Breast epithelium (tissue), 4 donors: Measurements from ENCODE around the gene KMT2D. TPM values are rescaled to one million over a fixed set of nuclear protein-coding genes. Genes with fewer than 3 reads are reported as not detected.

Experiments used
- DNase-seq, 2 donors: peaks; one replicate each; pipeline ENCODE4 v3.0.0-alpha.2; 2019; ENCODE audit warnings: low spot score in 2 of 2
- H3K27ac ChIP-seq, 2 donors: fragments of 200-600 bp; sonication (generic) in 1 of 2; one replicate each; pipeline ENCODE4 v1.5.1; 2016 to 2019; ENCODE audit warnings: mild to moderate bottlenecking in 1 of 2
- H3K27me3 ChIP-seq, 2 donors: fragments of 200-600 bp; sonication (generic) in 1 of 2; one replicate each; pipeline versions ENCODE4 v1.5.1 to v1.6.0; 2017 to 2019; ENCODE audit warnings: control low read depth in 1 of 2, mild to moderate bottlenecking in 1 of 2
- H3K36me3 ChIP-seq: fragments of 200-600 bp; one replicate; pipeline ENCODE4 v1.5.1; 2019
- H3K4me1 ChIP-seq, 2 donors: fragments of 200-600 bp; sonication (generic); one replicate each; pipeline ENCODE4 v1.5.1; 2016 to 2019; ENCODE audit warnings: control low read depth in 1 of 2
- H3K4me3 ChIP-seq, 3 donors: fragments of 200-600 bp; sonication (generic); 1 replicate in 2 of 3; 2 replicates in 1 of 3; pipeline ENCODE4 v1.5.1; 2016 to 2019; ENCODE audit warnings: mild to moderate bottlenecking in 3 of 3, moderate library complexity in 2 of 3
- H3K9me3 ChIP-seq, 2 donors: fragments of 200-600 bp; sonication (generic) in 1 of 2; one replicate each; pipeline ENCODE4 v1.5.1; 2016 to 2019; ENCODE audit warnings: control low read depth in 1 of 2
- POLR2A ChIP-seq: fragments of 450-650 bp; IDR thresholded peaks from one replicate; pipeline ENCODE4 v1.6.1; 2016; ENCODE audit warnings: antibody characterized with exemption, mild to moderate bottlenecking, moderate library complexity
- POLR2AphosphoS5 ChIP-seq, 3 donors: sonication (generic); formaldehyde crosslinking; IDR thresholded peaks; one replicate each; pipeline ENCODE4 v1.6.1; 2017; ENCODE audit warnings: antibody characterized with exemption in 3 of 3
- intact Hi-C: fragments of 100-400 bp; cut with DNase I; formaldehyde crosslinking; loops from one replicate; pipeline ENCODE4 v1.15.1; 2023; ENCODE audit warnings: low total_unique reads
- total RNA-seq, 3 donors: library from RNA; depleted of rRNA; stranded (reverse); fragments of >200 nt; gene quantifications; one replicate each; pipeline ENCODE4 v1.1.0, GENCODE V29; 2016
- TF ChIP-seq, protein P1 (sequence below), 3 donors: fragments of 450-650 bp; IDR thresholded peaks; one replicate each; pipeline ENCODE4 v1.5.1; 2016 to 2017; ENCODE audit warnings: antibody characterized with exemption in 3 of 3, mild to moderate bottlenecking in 3 of 3, moderate library complexity in 3 of 3

Gene KMT2D
- total RNA-seq, 3 donors from 2014 or later, result 35.4 to 51.4 (median 45.9) TPM

DNA sequence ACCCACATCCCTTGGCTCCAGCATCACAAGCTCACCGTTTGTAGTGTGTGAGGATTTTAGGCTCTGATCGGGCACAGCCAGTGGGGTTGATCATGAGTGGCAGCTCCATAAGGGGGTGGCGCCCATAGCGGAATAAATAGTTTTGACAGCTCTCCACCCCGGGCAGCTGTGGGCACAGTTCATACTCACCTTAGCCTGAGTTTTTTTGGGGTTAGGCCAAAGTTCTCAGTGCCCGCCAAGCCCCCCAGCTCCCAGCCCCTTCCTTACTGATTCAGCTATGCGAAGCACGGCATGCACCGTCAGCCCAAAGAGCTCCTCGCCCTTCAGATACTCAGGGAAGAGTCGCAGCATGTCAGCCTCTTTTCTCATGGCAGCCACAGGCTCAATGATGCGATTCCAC lies 36.1 kb downstream of the KMT2D start:
- TF ChIP-seq POLR2AphosphoS5 (IDR thresholded peaks at IDR 0.05) (no peak), POLR2A (no peak)
- TF ChIP-seq, protein P1, sequence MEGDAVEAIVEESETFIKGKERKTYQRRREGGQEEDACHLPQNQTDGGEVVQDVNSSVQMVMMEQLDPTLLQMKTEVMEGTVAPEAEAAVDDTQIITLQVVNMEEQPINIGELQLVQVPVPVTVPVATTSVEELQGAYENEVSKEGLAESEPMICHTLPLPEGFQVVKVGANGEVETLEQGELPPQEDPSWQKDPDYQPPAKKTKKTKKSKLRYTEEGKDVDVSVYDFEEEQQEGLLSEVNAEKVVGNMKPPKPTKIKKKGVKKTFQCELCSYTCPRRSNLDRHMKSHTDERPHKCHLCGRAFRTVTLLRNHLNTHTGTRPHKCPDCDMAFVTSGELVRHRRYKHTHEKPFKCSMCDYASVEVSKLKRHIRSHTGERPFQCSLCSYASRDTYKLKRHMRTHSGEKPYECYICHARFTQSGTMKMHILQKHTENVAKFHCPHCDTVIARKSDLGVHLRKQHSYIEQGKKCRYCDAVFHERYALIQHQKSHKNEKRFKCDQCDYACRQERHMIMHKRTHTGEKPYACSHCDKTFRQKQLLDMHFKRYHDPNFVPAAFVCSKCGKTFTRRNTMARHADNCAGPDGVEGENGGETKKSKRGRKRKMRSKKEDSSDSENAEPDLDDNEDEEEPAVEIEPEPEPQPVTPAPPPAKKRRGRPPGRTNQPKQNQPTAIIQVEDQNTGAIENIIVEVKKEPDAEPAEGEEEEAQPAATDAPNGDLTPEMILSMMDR (IDR thresholded peaks at IDR 0.05), result no peak
- no peak for DNase-seq
- Histone ChIP-seq H3K4me1 (peaks cover 0 to under 1% of the 10 kb centered on the region in 2 donors), H3K27me3 (no peaks in the 10 kb centered on the region), H3K9me3 (no peaks in the 10 kb centered on the region), H3K36me3 (no peaks in the 10 kb centered on the region), H3K4me3 (no peak overlapping the region), H3K27ac (no peak overlapping the region)
- intact Hi-C loops, result no loop called here

DNA sequence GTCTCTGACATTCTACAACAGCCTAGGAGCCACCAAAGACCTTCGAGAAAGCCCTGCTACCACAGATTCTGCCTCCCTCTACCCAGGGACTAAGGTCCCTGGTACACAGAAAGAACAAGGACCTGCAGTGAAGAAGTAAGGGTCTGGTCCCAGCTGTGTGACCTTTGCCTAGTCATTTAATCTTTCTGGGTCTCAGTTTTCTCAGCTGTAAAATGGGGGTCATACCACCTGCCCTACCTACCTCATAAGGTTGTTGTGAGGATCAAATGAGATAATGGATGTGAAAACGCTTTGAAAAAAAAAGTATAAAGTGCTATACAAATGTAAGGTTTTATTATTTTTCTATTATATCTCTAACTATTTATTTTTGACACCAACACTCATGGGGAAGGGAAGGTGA lies 36.8 kb downstream of the KMT2D start:
- no peak overlapping the region for H3K4me3 ChIP-seq
- intact Hi-C loops, result no loop called here

DNA sequence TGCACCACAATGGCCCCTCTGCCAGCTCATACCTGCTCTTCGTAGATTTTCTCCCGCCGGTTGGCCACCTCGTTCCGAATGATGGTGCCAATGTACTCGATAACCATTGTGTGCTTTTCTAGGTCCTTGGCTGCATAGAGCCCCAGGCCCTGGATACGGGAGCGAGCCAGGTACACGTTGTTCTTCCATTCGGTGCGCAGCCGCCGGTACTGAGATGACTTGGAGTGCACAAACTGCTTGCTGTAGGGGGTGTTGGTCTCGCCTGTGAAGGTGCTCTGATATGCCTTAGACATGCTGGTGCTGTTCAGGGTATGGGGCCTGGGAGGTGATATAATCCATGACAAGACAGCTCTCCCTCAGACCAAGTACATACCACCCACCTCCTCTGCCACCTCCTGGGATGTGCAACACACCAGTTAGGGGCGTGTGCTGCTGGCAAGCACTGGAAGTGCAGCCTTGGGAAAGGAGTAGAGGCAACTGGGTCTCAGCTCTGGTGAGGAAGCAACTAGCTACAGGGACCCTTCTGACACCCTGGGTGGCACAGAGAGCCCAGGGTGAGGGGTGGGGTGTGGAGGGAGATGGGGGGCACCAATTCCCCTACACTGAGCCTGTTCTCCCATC lies 37.9 kb downstream of the KMT2D start:
- no peak overlapping the region for H3K4me3 ChIP-seq
- no peak overlapping the region for H3K27ac ChIP-seq
- H3K9me3 ChIP-seq, result no peaks in the 10 kb centered on the region
- H3K27me3 ChIP-seq, result no peaks in the 10 kb centered on the region
- intact Hi-C loops, result no loop called here
- H3K4me1 ChIP-seq, result peaks cover 5 to 11% of the 10 kb centered on the region in 2 donors
- no peaks in the 10 kb centered on the region for H3K36me3 ChIP-seq
- DNase-seq, result no peak
- TF ChIP-seq, protein P1 (IDR thresholded peaks at IDR 0.05), result no peak
- TF ChIP-seq POLR2AphosphoS5 (IDR thresholded peaks at IDR 0.05) (no peak), POLR2A (no peak)

More for the DNA sequence above, 36.8 kb downstream of the KMT2D start:
- H3K27me3 ChIP-seq, result no peaks in the 10 kb centered on the region
- TF ChIP-seq POLR2AphosphoS5 (IDR thresholded peaks at IDR 0.05), result no peak
- TF ChIP-seq, protein P1 (IDR thresholded peaks at IDR 0.05), result no peak
- TF ChIP-seq POLR2A, result no peak
- peaks cover 0 to 6% of the 10 kb centered on the region in 2 donors for H3K4me1 ChIP-seq
- no peaks in the 10 kb centered on the region for H3K9me3 ChIP-seq
- no peak for DNase-seq
- no peaks in the 10 kb centered on the region for H3K36me3 ChIP-seq
- no peak overlapping the region for H3K27ac ChIP-seq

DNA sequence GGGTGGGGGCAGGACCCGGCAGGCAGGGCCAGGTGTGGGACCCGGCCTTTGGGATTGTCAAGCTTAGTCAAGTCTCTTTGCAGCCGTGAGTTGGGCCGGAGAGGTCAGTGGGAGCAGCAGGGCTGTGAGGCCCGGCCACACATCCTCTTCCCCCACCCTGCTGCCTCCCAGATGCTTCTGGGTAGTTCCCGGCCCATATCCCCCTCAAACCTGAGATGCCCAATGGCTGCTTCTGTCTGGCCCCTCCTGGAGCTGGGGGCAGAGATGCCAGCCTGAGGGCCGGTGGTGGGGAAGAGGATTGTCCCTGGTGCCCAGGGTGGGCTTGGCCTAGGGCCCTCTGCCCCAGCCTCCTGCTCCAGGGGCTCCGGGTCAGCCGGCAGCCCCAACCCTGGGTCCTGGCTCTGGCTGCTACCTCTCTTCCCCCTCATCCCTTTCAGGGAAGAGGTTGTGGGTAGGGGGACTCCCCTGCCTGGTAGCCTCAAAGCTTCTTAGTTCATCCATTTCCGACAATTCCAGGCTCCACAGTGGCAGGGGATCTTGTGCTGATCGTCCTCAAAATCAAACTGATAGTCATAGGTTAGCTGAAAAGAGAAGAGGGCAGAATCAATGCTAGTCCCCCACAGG lies 39.2 kb downstream of the KMT2D start:
- peaks cover 8 to 15% of the 10 kb centered on the region in 2 donors for H3K4me1 ChIP-seq
- H3K9me3 ChIP-seq, result no peaks in the 10 kb centered on the region
- no peak for DNase-seq
- no peak overlapping the region for H3K4me3 ChIP-seq
- intact Hi-C loops, result no loop called here
- TF ChIP-seq POLR2AphosphoS5 (IDR thresholded peaks at IDR 0.05), result no peak
- no peak for TF ChIP-seq POLR2A
- TF ChIP-seq, protein P1 (IDR thresholded peaks at IDR 0.05), result no peak
- no peaks in the 10 kb centered on the region for H3K36me3 ChIP-seq
- H3K27me3 ChIP-seq, result no peaks in the 10 kb centered on the region
- H3K27ac ChIP-seq, result no peak overlapping the region

DNA sequence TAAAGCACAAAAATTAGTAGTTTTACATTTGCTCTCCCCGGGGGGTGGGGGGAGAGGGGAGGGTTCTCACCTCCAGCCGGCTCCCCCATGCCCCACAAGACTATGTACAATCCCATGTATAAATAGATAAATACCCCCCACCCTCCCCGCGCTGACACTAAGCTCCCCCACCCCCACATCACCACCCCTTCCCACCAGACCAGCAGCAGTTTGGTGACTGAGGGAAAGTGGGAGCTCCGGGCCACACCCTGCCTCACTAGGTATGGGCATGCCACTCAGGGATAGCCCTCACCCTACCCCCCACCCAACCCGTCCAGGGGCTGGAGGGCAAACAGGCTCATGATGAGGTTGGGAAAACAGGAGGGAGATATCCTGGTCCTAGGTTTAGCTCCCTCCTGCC lies 40.2 kb downstream of the KMT2D start:
- no peaks in the 10 kb centered on the region for H3K36me3 ChIP-seq
- no peak for TF ChIP-seq POLR2AphosphoS5 (IDR thresholded peaks at IDR 0.05)
- TF ChIP-seq, protein P1 (IDR thresholded peaks at IDR 0.05), result no peak
- no peak for TF ChIP-seq POLR2A
- no peak for DNase-seq
- H3K27me3 ChIP-seq, result no peaks in the 10 kb centered on the region
- peaks cover 8 to 15% of the 10 kb centered on the region in 2 donors for H3K4me1 ChIP-seq
- no peak overlapping the region for H3K4me3 ChIP-seq
- peak overlapping the region in 1 of 2 donors; percentile 94 for H3K27ac ChIP-seq
- H3K9me3 ChIP-seq, result no peaks in the 10 kb centered on the region
- intact Hi-C loops, result no loop called here
